OCI-LY1 (cell line): ENCODE measurements around the gene FAM72C.
"Not testable (repeated sequence)": the region's sequence is repeated elsewhere in the genome, so short reads cannot be mapped to it uniquely, and the experiment has no call there.

Experiments
- CTCF ChIP-seq: fragments of 200-600 bp; sonication (generic), shearing (Covaris generic); IDR thresholded peaks from 2 replicates; pipeline ENCODE4 v1.5.1; 2017; ENCODE audit warnings: mild to moderate bottlenecking, antibody characterized with exemption, low read length, moderate library complexity, mixed read lengths
- EZH2 ChIP-seq: fragments of 200-600 bp; sonication (generic), shearing (Covaris generic); IDR thresholded peaks from 2 replicates; pipeline ENCODE4 v1.8.0; 2017; ENCODE audit warnings: borderline replicate concordance, mixed run types, mild to moderate bottlenecking, antibody characterized with exemption, low read length, moderate library complexity, mixed read lengths

- not testable (repeated sequence) for TF ChIP-seq CTCF, EZH2
Measured at GRCh38 chr1:143984721-143985473, 13.1 kb upstream of the FAM72C start.
